GM18870 (cell line): Measurements from ENCODE around the gene S100P.
"Not testable (repeated sequence)": the region's sequence is repeated elsewhere in the genome, so short reads cannot be mapped to it uniquely, and the experiment has no call there.

ENCODE experiments used
- ATAC-seq: cut with Tn5 transposase; IDR thresholded peaks from one replicate; pipeline ENCODE4 v1.9.1; 2021; ENCODE audit warnings: moderate library complexity; ENCODE audit not compliant: unreplicated experiment

S100P gene

GRCh38 chr4:6720202-6720699 is 26.6 kb downstream of the S100P start:
- no peak for ATAC-seq

- no peak for ATAC-seq
Observed at GRCh38 chr4:6721121-6721520, 27.4 kb downstream of the S100P start.

- no peak for ATAC-seq
Observed at GRCh38 chr4:6722891-6723290, 29.2 kb downstream of the S100P start.

- ATAC-seq: no peak
Observed at GRCh38 chr4:6723851-6724250, 30.2 kb downstream of the S100P start.

- ATAC-seq: no peak
Observed at GRCh38 chr4:6724421-6725111, 30.9 kb downstream of the S100P start.

- not testable (repeated sequence) for ATAC-seq
Observed at GRCh38 chr4:6725427-6725961, 31.8 kb downstream of the S100P start.

GRCh38 chr4:6727081-6727942 is 33.6 kb downstream of the S100P start:
- ATAC-seq: no peak

- no peak for ATAC-seq
Observed at GRCh38 chr4:6727943-6728250, 34.2 kb downstream of the S100P start.

- no peak for ATAC-seq
Observed at GRCh38 chr4:6728320-6729029, 34.8 kb downstream of the S100P start.

- ATAC-seq: no peak
Observed at GRCh38 chr4:6730603-6731317, 37.1 kb downstream of the S100P start.

- no peak for ATAC-seq
Observed at GRCh38 chr4:6731318-6731675, 37.6 kb downstream of the S100P start.

- ATAC-seq: no peak
Observed at GRCh38 chr4:6731780-6732179, 38.1 kb downstream of the S100P start.

- ATAC-seq: no peak
Observed at GRCh38 chr4:6732441-6733357, 39.0 kb downstream of the S100P start.

GRCh38 chr4:6733358-6734164 is 39.9 kb downstream of the S100P start:
- no peak for ATAC-seq

GRCh38 chr4:6734165-6734786 is 40.6 kb downstream of the S100P start:
- no peak for ATAC-seq

- ATAC-seq: no peak
Observed at GRCh38 chr4:6739920-6740319, 46.2 kb downstream of the S100P start.

- no peak for ATAC-seq
Observed at GRCh38 chr4:6740347-6740746, 46.7 kb downstream of the S100P start.

- no peak for ATAC-seq
Observed at GRCh38 chr4:6742507-6742906, 48.8 kb downstream of the S100P start.

- no peak for ATAC-seq
Observed at GRCh38 chr4:6742989-6743388, 49.3 kb downstream of the S100P start.
